Stimulated activated naive CD8-positive, alpha-beta T cell treated with anti-CD3 and anti-CD28 coated beads, Interleukin-15, amount 100 ng/mL, for 72 hours (primary cell): ENCODE results near the gene TAF11L12.
A peak's percentile ranks its signal among the peaks of the same experiment; 100 is the strongest.
"Not testable (repeated sequence)": the region's sequence is repeated elsewhere in the genome, so short reads cannot be mapped to it uniquely, and the experiment has no call there.

Experiments used
- ATAC-seq: fragments of 150-1000 bp; cut with Tn5 transposase; 2 replicates; pipeline ENCODE4 v1.10.0; 2021; ENCODE audit warnings: mild to moderate bottlenecking, moderate library complexity
- DNase-seq, 2 donors: peaks; one replicate each; pipeline ENCODE4 v3.0.0; 2021 to 2022
- H3K27ac Mint-ChIP-seq, 2 donors: one replicate each; pipeline ENCODE4 v1.8.0; 2022; ENCODE audit warnings: mild to moderate bottlenecking in 2 of 2, mixed read lengths in 2 of 2, moderate library complexity in 2 of 2
- H3K27me3 Mint-ChIP-seq: one replicate; pipeline ENCODE4 v1.8.0; 2022; ENCODE audit warnings: mixed read lengths
- H3K4me1 Mint-ChIP-seq: one replicate; pipeline ENCODE4 v1.8.0; 2022; ENCODE audit warnings: mild to moderate bottlenecking, mixed read lengths
- H3K4me3 Mint-ChIP-seq, 2 donors: one replicate each; pipeline ENCODE4 v1.8.0; 2022; ENCODE audit warnings: mild to moderate bottlenecking in 2 of 2, mixed read lengths in 2 of 2, moderate library complexity in 1 of 2
- H3K9me3 Mint-ChIP-seq, 2 donors: one replicate each; pipeline ENCODE4 v1.8.0; 2022; ENCODE audit warnings: mixed read lengths in 2 of 2

TAF11L12 gene

DNA sequence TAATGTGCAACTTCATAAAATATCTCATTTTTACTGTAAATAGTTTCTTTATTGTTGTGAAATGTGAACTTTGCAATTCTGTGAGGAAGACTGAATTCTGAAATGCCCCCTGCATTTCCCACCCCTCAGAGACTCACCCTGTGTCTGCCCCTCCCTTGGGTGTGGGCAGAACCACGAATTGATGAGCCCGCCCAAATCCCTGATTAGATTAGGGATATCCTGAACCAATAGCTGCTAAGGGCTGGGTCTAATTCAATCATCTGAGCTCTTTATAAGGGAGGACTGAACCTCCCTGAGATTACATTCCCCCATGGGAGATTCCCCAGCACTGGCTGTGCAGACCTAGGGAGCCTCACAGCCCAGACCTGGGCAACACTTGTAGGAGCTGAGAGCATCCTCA, at the start of gene TAF11L12:
Gene TAF11L12 (plus strand): TSS at position 301 of the 400 bp plus-strand sequence.
- H3K4me3 Mint-ChIP-seq, ATAC-seq, DNase-seq, H3K4me1 Mint-ChIP-seq, H3K27ac Mint-ChIP-seq, H3K27me3 Mint-ChIP-seq: not testable (repeated sequence)
- H3K9me3 Mint-ChIP-seq, result peaks cover 4 to 20% of the 10 kb centered on the region in 2 donors

DNA sequence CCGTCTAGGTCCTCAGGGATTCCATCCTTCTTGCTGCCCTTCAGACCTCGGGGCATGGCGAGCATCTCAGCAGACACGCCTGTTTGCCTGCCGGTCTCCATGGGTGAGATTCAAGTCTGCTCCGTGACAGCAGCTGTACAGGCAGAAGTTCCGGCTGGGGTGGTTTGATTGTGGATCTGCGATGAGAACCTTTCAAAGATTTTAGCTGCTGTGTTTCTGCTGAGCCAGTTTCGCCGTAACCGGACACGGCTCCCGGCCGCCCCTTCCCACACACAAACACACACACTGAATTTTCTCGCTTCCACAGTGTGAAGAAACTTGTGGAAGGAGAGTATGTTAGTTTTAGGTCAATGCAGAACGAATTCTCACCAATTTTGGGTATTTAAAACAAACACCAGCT, 24.5 kb upstream of the TAF11L12 start, which contains the start of gene TAF11L7:
Gene TAF11L7 (minus strand): TSS at position 101 of the 400 bp plus-strand sequence.
- H3K27me3 Mint-ChIP-seq, DNase-seq, H3K9me3 Mint-ChIP-seq, H3K27ac Mint-ChIP-seq, ATAC-seq, H3K4me3 Mint-ChIP-seq, H3K4me1 Mint-ChIP-seq: not testable (repeated sequence)

DNA sequence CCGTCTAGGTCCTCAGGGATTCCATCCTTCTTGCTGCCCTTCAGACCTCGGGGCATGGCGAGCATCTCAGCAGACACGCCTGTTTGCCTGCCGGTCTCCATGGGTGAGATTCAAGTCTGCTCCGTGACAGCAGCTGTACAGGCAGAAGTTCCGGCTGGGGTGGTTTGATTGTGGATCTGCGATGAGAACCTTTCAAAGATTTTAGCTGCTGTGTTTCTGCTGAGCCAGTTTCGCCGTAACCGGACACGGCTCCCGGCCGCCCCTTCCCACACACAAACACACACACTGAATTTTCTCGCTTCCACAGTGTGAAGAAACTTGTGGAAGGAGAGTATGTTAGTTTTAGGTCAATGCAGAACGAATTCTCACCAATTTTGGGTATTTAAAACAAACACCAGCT, 19.3 kb upstream of the TAF11L12 start, which contains the start of gene TAF11L8:
Gene TAF11L8 (minus strand): TSS at position 101 of the 400 bp plus-strand sequence.
- not testable (repeated sequence) for H3K9me3 Mint-ChIP-seq, DNase-seq, H3K4me3 Mint-ChIP-seq, H3K4me1 Mint-ChIP-seq, ATAC-seq, H3K27ac Mint-ChIP-seq, H3K27me3 Mint-ChIP-seq

DNA sequence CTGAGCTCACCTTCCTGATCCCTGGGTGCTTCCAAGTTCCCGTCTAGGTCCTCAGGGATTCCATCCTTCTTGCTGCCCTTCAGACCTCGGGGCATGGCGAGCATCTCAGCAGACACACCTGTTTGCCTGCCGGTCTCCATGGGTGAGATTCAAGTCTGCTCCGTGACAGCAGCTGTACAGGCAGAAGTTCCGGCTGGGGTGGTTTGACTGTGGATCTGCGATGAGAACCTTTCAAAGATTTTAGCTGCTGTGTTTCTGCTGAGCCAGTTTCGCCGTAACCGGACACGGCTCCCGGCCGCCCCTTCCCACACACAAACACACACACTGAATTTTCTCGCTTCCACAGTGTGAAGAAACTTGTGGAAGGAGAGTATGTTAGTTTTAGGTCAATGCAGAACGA, 15.9 kb upstream of the TAF11L12 start, which contains the start of gene TAF11L9:
Gene TAF11L9 (minus strand): TSS at position 140 of the 400 bp plus-strand sequence.
- H3K9me3 Mint-ChIP-seq, H3K4me1 Mint-ChIP-seq, H3K27me3 Mint-ChIP-seq, H3K4me3 Mint-ChIP-seq, ATAC-seq, H3K27ac Mint-ChIP-seq, DNase-seq: not testable (repeated sequence)

DNA sequence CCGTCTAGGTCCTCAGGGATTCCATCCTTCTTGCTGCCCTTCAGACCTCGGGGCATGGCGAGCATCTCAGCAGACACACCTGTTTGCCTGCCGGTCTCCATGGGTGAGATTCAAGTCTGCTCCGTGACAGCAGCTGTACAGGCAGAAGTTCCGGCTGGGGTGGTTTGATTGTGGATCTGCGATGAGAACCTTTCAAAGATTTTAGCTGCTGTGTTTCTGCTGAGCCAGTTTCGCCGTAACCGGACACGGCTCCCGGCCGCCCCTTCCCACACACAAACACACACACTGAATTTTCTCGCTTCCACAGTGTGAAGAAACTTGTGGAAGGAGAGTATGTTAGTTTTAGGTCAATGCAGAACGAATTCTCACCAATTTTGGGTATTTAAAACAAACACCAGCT, 12.5 kb upstream of the TAF11L12 start, which contains the start of gene TAF11L10:
Gene TAF11L10 (minus strand): TSS at position 101 of the 400 bp plus-strand sequence.
- H3K27ac Mint-ChIP-seq, H3K9me3 Mint-ChIP-seq, H3K4me1 Mint-ChIP-seq, DNase-seq, H3K4me3 Mint-ChIP-seq, ATAC-seq, H3K27me3 Mint-ChIP-seq: not testable (repeated sequence)

DNA sequence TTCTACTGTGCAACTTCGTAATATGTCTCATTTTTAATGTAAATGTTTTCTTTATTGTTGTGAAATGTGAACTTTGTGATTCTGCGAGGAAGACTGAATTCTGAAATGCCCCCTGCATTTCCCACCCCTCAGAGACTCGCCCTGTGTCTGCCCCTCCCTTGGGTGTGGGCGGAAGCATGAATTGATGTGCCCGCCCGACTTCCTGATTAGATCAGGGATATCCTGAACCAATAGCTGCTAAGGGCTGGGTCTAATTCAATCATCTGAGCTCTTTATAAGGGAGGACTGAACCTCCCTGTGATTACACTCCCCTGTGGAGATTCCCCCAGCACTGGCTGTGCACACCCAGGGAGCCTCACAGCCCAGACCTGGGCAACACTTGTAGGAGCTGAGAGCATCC, 6.3 kb upstream of the TAF11L12 start, which contains the start of gene TAF11L11:
Gene TAF11L11 (plus strand): TSS at position 304 of the 400 bp plus-strand sequence.
- not testable (repeated sequence) for H3K27ac Mint-ChIP-seq, ATAC-seq, H3K27me3 Mint-ChIP-seq, H3K4me3 Mint-ChIP-seq, H3K4me1 Mint-ChIP-seq, DNase-seq
- H3K9me3 Mint-ChIP-seq, result peaks cover 4 to 19% of the 10 kb centered on the region in 2 donors

DNA sequence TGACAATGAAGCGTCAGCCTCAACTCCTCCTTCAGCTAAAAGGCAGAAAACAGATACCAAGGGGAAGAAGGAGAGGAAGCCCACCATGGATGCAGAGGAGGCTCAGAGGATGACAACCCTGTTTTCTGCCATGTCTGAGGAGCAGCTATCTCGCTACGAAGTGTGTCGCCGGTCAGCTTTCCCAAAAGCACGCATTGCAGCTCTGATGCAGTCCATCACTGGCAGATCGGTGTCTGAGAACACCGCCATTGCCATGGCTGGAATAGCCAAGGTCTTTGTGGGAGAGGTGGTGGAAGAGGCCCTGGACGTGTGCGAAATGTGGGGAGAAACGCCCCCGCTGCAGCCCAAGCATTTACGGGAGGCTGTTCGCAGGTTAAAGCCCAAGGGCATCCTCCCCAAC, 5.2 kb upstream of the TAF11L12 start:
- Mint-ChIP-seq H3K4me1 (no peaks in the 10 kb centered on the region), H3K9me3 (peaks cover 4 to 19% of the 10 kb centered on the region in 2 donors), H3K27me3 (no peaks in the 10 kb centered on the region), H3K4me3 (no peak overlapping the region), H3K27ac (no peak overlapping the region)
- ATAC-seq (no peak), DNase-seq (no peak)

DNA sequence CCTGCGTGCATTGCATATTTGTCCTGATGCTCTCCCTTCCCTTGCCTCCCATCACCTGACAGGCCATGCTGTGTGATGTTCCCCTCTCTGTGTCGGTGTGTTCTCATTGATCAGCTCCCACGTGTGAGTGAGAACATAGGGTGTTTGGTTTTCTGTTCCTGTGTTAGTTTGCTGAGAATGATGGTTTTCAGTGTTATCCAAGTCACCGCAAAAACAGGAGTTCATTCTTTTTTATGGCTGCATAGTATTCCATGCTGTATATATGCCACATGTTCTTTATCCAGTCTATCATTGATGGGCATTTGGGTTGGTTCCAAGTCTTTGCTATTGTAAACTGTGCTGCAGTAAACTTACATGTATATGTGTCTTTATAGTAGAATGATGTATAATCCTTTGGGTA, 2.7 kb upstream of the TAF11L12 start:
- H3K4me1 Mint-ChIP-seq, H3K27me3 Mint-ChIP-seq, H3K27ac Mint-ChIP-seq, DNase-seq, H3K4me3 Mint-ChIP-seq, ATAC-seq: not testable (repeated sequence)
- H3K9me3 Mint-ChIP-seq, result peaks cover 4 to 27% of the 10 kb centered on the region in 2 donors

DNA sequence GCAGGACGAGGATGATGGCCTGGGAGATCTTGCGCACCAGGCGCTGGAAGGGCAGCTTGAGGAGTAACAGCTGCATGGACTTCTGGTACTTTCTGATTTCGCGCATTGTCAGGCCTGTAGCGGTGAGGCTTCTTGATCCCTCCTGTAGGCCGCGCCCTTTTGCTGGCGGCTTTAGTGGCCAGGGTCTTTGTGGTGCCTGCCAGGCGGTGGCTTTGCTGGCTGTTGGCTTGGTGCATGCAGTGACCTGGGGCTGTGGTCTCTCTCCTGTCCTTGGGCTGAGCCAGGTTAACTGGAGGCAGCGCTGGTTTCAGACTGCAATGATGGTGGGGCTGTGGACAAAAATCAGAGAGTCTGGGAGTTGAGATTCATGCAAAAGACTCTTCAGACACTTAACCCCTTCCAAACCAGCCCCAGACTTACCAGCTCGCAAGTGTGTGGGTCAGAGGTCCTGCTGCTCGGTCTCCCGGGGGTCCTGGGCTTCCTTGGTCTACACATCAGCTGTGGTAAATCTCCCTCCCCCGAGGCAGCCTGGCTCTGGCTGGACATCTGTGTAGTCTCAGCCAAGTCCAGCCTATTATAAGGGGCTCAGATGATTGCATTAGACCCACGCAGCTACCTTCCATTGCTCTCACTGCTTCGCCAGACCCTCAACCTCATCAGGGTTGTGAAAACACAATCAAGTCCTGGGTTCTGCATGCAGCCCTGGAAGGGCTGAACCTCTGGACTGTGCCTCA, 4.8 kb downstream of the TAF11L12 start:
- Mint-ChIP-seq H3K4me3 (no peak overlapping the region), H3K4me1 (no peaks in the 10 kb centered on the region), H3K9me3 (peaks cover 5 to 8% of the 10 kb centered on the region in 2 donors), H3K27me3 (no peaks in the 10 kb centered on the region), H3K27ac (no peak overlapping the region)
- no peak for DNase-seq
- no peak for ATAC-seq

DNA sequence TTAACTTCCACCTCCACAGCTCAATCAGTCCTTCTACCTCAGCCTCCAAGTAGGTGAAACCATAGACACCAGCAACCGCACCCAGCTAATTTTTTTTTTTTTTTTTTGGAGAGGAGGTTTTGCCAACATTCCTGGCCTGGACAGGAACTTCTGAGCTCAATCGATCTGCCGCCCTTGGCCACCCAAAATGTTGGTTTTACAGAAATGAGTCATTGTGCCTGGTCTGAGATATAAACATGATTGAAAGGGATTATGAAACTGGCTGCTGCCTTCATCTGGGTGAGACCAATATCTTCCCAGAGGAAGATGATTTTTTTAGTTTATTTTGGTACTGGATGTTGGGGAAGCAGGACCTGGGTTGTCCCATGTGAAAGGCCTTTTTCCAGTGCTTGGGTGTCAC, 9.2 kb downstream of the TAF11L12 start:
- ATAC-seq, result no peak
- no peaks in the 10 kb centered on the region for H3K27me3 Mint-ChIP-seq
- H3K4me1 Mint-ChIP-seq, result no peaks in the 10 kb centered on the region

DNA sequence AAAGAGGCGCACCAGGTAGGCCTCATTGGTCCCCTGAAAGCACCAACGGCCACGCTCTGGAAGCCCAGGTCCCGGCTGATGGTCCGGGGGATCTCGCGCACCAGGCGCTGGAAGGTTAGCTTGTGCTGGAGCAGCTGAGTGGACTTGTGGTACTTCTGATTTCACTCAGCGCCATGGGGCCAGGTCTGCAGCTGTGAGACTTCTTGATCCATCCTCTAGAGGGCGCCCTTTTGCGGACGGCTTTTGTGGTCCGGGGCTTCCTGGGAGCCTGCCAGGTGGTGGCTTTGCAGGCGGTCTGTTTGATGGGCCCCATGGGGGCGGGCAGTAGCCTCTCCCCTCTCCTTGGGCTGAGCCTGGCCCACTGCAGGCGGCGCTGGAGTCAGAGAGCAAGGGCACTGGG, 10.4 kb downstream of the TAF11L12 start:
- no peak for ATAC-seq
- no peak overlapping the region for H3K4me3 Mint-ChIP-seq
- no peaks in the 10 kb centered on the region for H3K27me3 Mint-ChIP-seq

More for the DNA sequence above, 9.2 kb downstream of the TAF11L12 start:
- DNase-seq, result no peak
- Mint-ChIP-seq H3K27ac (no peak overlapping the region), H3K9me3 (peaks cover 3 to 7% of the 10 kb centered on the region in 2 donors), H3K4me3 (no peak overlapping the region)

DNA sequence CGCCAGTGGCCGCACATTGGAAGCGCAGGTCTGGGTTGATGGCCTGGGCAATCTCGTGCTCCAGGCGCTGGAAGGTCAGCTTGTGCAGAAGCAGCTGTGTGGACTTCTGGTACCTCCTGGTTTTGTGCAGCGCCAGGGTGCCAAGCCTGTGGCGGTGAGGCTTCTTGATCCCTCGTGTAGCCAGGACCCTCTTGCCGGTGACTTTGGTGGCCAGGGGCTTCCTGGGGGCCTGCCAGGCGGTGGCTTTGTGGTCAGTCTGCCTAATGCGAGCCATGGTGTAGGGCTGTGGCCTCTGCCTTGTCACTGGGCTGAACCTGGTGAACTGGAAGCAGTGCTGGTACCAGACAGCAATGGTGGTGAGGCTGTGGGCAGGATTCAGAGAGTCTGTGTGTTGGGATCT, 15.5 kb downstream of the TAF11L12 start:
- Mint-ChIP-seq H3K27ac (no peak overlapping the region), H3K27me3 (no peaks in the 10 kb centered on the region)
- no peak for ATAC-seq

More for the DNA sequence above, 10.4 kb downstream of the TAF11L12 start:
- H3K27ac Mint-ChIP-seq, result no peak overlapping the region
- H3K4me1 Mint-ChIP-seq, result no peaks in the 10 kb centered on the region
- peaks cover 3 to 7% of the 10 kb centered on the region in 2 donors for H3K9me3 Mint-ChIP-seq
- no peak for DNase-seq

DNA sequence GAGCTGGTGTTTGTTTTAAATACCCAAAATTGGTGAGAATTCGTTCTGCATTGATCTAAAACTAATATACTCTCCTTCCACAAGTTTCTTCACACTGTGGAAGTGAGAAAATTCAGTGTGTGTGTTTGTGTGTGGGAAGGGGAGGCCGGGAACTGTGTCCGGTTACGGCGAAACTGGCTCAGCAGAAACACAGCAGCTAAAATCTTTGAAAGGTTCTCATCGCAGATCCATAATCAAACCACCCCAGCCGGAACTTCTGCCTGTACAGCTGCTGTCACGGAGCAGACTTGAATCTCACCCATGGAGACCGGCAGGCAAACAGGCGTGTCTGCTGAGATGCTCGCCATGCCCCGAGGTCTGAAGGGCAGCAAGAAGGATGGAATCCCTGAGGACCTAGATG, 21.6 kb downstream of the TAF11L12 start, which contains the start of gene TAF11L13:
Gene TAF11L13 (plus strand): TSS at position 301 of the 400 bp plus-strand sequence.
- not testable (repeated sequence) for ATAC-seq, H3K4me1 Mint-ChIP-seq, DNase-seq, H3K27me3 Mint-ChIP-seq, H3K27ac Mint-ChIP-seq, H3K4me3 Mint-ChIP-seq
- peaks cover 8 to 13% of the 10 kb centered on the region in 2 donors for H3K9me3 Mint-ChIP-seq

More for the DNA sequence above, 15.5 kb downstream of the TAF11L12 start:
- Mint-ChIP-seq H3K9me3 (peaks cover 0 to 7% of the 10 kb centered on the region in 2 donors), H3K4me3 (no peak overlapping the region), H3K4me1 (no peaks in the 10 kb centered on the region)
- no peak for DNase-seq

DNA sequence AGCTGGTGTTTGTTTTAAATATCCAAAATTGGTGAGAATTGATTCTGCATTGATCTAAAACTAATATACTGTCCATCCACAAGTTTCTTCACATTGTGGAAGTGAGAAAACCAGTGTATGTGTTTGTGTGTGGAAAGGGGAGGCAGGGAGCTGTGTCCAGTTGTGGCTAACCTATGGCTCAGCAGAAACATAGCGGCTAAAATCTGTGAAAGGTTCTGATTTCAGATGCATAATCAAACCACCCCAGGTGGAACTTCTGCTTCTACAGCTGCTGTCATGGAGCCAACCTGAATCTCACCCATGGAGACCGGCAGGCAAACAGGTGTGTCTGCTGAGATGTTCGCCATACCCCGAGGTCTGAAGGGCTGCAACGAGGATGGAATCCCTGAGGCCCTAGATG, 24.0 kb downstream of the TAF11L12 start, which contains the start of gene TAF11L14:
Gene TAF11L14 (plus strand): TSS at position 301 of the 400 bp plus-strand sequence.
- DNase-seq (no peak), ATAC-seq (no peak)
- Mint-ChIP-seq H3K27ac (peak within 1 kb of the TSS in 1 of 2 donors; percentile 67), H3K4me3 (no peak within 1 kb of the TSS), H3K4me1 (no peaks in the 10 kb centered on the region), H3K9me3 (peaks cover 8 to 13% of the 10 kb centered on the region in 2 donors), H3K27me3 (no peaks in the 10 kb centered on the region)

DNA sequence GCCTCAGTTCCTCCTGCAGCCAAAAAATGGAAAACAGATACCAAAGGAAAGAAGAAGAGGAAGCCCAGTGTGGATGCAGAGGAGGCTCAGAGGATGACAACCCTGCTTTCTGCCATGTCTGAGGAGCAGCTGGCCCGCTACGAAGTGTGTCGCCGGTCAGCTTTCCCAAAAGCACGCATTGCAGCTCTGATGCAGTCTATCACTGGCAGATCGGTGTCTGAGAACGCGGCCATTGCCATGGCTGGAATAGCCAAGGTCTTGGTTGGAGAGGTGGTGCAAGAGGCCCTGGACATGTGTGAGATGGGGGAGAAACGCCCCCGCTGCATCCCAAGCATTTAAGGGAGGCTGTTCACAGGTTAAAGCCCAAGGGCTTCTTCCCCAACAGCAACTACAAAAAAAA, 39.0 kb downstream of the TAF11L12 start:
- not testable (repeated sequence) for DNase-seq, H3K4me1 Mint-ChIP-seq, H3K4me3 Mint-ChIP-seq, H3K27ac Mint-ChIP-seq, H3K27me3 Mint-ChIP-seq, ATAC-seq
- H3K9me3 Mint-ChIP-seq, result peaks cover 23 to 25% of the 10 kb centered on the region in 2 donors

DNA sequence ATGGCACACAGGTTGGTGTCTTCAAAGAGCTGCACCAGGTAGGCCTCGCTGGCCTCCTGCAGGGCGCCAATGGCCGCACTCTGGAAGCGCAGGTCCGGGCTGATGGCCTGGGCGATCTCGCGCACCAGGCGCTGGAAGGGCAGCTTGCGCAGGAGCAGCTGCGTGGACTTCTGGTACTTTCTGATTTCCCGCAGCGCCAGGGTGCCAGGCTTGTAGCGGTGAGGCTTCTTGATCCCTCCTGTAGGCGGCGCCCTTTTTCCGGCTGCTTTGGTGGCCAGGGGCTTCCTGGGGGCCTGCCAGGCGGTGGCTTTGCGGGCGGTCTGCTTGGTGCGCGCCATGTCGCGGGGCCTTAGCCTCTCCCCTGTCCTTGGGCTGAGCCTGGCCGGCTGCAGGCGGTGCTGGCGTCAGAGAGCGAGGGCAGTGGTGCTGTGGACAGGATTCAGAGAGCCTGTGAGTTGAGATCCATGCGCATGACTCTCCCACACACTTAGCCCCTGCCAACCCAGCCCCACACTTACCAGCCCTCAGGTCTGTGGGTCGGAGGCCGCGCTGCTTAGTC, 45.1 kb downstream of the TAF11L12 start:
- not testable (repeated sequence) for H3K4me3 Mint-ChIP-seq, ATAC-seq, H3K27me3 Mint-ChIP-seq, DNase-seq, H3K4me1 Mint-ChIP-seq, H3K27ac Mint-ChIP-seq
- H3K9me3 Mint-ChIP-seq, result peaks cover 11 to 12% of the 10 kb centered on the region in 2 donors
